H1 (cell line): ENCODE data around the gene TPMT.

Experiments
- BRCA1 ChIP-seq: IDR thresholded peaks from 2 replicates; pipeline ENCODE4 v1.6.1; 2012; ENCODE audit warnings: low read depth, low read length, improper control_type of control experiment
- CHD2 ChIP-seq: IDR thresholded peaks from 2 replicates; pipeline ENCODE4 v1.6.1; 2012; ENCODE audit warnings: low read length, improper control_type of control experiment
- CREB1 ChIP-seq: IDR thresholded peaks from 2 replicates; pipeline ENCODE4 v1.6.1; 2012; ENCODE audit warnings: inconsistent platforms
- CTBP2 ChIP-seq: IDR thresholded peaks from 2 replicates; pipeline ENCODE4 v1.7.0; 2011; ENCODE audit warnings: borderline replicate concordance, mild to moderate bottlenecking, moderate library complexity, mixed read lengths, low read length; ENCODE audit not compliant: insufficient read depth, insufficient read length
- JUN ChIP-seq: IDR thresholded peaks from 2 replicates; pipeline ENCODE4 v1.6.1; 2011; ENCODE audit warnings: low read depth, mild to moderate bottlenecking, improper control_type of control experiment, low read length
- POLR2AphosphoS5 ChIP-seq: IDR thresholded peaks from 2 replicates; pipeline ENCODE4 v1.6.1; 2011; ENCODE audit warnings: low read depth, low read length
- RFX5 ChIP-seq: IDR thresholded peaks from 2 replicates; pipeline ENCODE4 v1.6.1; 2011; ENCODE audit warnings: low read depth, low read length, improper control_type of control experiment, borderline replicate concordance
- SUZ12 ChIP-seq: fragments of 200-600 bp; sonication (generic); IDR thresholded peaks from 2 replicates; pipeline ENCODE4 v1.6.1; 2012; ENCODE audit warnings: mild to moderate bottlenecking, inconsistent platforms, low read length, moderate library complexity, mixed read lengths
- TCF12 ChIP-seq: IDR thresholded peaks from 2 replicates; pipeline ENCODE4 v1.6.1; 2011; ENCODE audit warnings: low read depth, mild to moderate bottlenecking, low read length
- TF ChIP-seq, protein P1 (sequence below): IDR thresholded peaks from 2 replicates; pipeline ENCODE4 v1.6.1; 2012; ENCODE audit warnings: low read length, inconsistent platforms
- TF ChIP-seq, protein P2 (sequence below): IDR thresholded peaks from 2 replicates; pipeline ENCODE4 v1.6.1; 2011; ENCODE audit warnings: low read depth, mild to moderate bottlenecking, low read length; ENCODE audit not compliant: insufficient read depth
- TF ChIP-seq, protein P3 (sequence below), 3 experiments: IDR thresholded peaks; 1 replicate in 2 of 3; 2 replicates in 1 of 3; pipeline versions ENCODE4 v1.5.1 to v1.6.1; 2011; ENCODE audit warnings: low read length in 3 of 3, mild to moderate bottlenecking in 3 of 3, inconsistent platforms in 2 of 3, low read depth in 1 of 3, moderate library complexity in 1 of 3; ENCODE audit not compliant: insufficient read depth in 1 of 3; ENCODE audit errors: control extremely low read depth in 1 of 3

DNA sequence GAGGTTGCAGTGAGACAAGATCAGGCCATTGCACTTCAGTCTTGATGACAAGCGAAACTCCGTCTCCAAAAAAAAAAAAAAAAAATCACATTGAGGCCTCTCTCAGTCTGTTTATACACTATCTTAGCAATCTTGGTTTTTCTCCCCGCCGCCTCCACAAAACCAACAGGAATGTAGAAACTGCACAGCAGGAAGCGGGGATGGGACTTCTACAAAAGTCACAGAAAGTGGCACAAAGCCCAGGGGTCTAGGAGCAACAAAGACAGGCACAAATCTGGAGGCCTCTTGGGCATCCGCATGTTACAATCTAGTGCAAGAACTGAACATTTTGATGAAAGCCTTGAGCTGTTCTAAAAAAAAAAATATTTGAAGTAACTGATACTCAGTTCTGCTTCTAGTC lies 48.9 kb upstream of the TPMT start:
- TF ChIP-seq POLR2AphosphoS5: no peak
- no peak for TF ChIP-seq JUN
- no peak for TF ChIP-seq BRCA1
- TF ChIP-seq, protein P1, sequence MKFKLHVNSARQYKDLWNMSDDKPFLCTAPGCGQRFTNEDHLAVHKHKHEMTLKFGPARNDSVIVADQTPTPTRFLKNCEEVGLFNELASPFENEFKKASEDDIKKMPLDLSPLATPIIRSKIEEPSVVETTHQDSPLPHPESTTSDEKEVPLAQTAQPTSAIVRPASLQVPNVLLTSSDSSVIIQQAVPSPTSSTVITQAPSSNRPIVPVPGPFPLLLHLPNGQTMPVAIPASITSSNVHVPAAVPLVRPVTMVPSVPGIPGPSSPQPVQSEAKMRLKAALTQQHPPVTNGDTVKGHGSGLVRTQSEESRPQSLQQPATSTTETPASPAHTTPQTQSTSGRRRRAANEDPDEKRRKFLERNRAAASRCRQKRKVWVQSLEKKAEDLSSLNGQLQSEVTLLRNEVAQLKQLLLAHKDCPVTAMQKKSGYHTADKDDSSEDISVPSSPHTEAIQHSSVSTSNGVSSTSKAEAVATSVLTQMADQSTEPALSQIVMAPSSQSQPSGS: no peak
- TF ChIP-seq CREB1: no peak
- TF ChIP-seq CTBP2: no peak
- TF ChIP-seq, protein P2, sequence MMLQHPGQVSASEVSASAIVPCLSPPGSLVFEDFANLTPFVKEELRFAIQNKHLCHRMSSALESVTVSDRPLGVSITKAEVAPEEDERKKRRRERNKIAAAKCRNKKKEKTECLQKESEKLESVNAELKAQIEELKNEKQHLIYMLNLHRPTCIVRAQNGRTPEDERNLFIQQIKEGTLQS: no peak
- TF ChIP-seq CHD2: no peak
- TF ChIP-seq RFX5: no peak
- TF ChIP-seq SUZ12: no peak
- TF ChIP-seq, protein P3, sequence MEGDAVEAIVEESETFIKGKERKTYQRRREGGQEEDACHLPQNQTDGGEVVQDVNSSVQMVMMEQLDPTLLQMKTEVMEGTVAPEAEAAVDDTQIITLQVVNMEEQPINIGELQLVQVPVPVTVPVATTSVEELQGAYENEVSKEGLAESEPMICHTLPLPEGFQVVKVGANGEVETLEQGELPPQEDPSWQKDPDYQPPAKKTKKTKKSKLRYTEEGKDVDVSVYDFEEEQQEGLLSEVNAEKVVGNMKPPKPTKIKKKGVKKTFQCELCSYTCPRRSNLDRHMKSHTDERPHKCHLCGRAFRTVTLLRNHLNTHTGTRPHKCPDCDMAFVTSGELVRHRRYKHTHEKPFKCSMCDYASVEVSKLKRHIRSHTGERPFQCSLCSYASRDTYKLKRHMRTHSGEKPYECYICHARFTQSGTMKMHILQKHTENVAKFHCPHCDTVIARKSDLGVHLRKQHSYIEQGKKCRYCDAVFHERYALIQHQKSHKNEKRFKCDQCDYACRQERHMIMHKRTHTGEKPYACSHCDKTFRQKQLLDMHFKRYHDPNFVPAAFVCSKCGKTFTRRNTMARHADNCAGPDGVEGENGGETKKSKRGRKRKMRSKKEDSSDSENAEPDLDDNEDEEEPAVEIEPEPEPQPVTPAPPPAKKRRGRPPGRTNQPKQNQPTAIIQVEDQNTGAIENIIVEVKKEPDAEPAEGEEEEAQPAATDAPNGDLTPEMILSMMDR (IDR thresholded peaks at IDR 0.05; ENCODE audit: control extremely low read depth in 1 of 3, insufficient read depth in 1 of 3, low read depth in 1 of 3, low read length in 3 of 3): no peak
- TF ChIP-seq TCF12: no peak
